HEK293T (cell line): ENCODE data around the gene RELA.

Experiments used
- ARNT ChIP-seq: fragments of 450-650 bp; IDR thresholded peaks from 2 replicates; pipeline ENCODE4 v1.6.1; 2017; ENCODE audit warnings: mild to moderate bottlenecking
- BHLHE40 ChIP-seq: fragments of 450-650 bp; IDR thresholded peaks from 2 replicates; pipeline ENCODE4 v1.6.1; 2016; ENCODE audit warnings: mild to moderate bottlenecking, moderate library complexity, borderline replicate concordance
- ELF4 ChIP-seq: fragments of 450-650 bp; IDR thresholded peaks from 2 replicates; pipeline ENCODE4 v1.6.1; 2017; ENCODE audit warnings: antibody characterized with exemption
- FOXK2 ChIP-seq: fragments of 450-650 bp; IDR thresholded peaks from 2 replicates; pipeline ENCODE4 v1.6.1; 2016; ENCODE audit warnings: mild to moderate bottlenecking
- FOXM1 ChIP-seq: fragments of 450-650 bp; IDR thresholded peaks from 2 replicates; pipeline ENCODE4 v1.6.1; 2017; ENCODE audit warnings: mild to moderate bottlenecking, borderline replicate concordance
- SP1 ChIP-seq: fragments of 450-650 bp; IDR thresholded peaks from 2 replicates; pipeline ENCODE4 v1.6.1; 2017
- SUZ12 ChIP-seq: fragments of 450-650 bp; IDR thresholded peaks from 2 replicates; pipeline ENCODE4 v1.6.1; 2016; ENCODE audit warnings: mild to moderate bottlenecking
- TARDBP ChIP-seq: fragments of 450-650 bp; IDR thresholded peaks from 2 replicates; pipeline ENCODE4 v1.6.1; 2016
- ZNF384 ChIP-seq: fragments of 450-650 bp; IDR thresholded peaks from 2 replicates; pipeline ENCODE4 v1.6.1; 2016
- TF ChIP-seq, protein P1 (sequence below): fragments of 450-650 bp; IDR thresholded peaks from 2 replicates; pipeline ENCODE4 v1.6.1; 2016

DNA sequence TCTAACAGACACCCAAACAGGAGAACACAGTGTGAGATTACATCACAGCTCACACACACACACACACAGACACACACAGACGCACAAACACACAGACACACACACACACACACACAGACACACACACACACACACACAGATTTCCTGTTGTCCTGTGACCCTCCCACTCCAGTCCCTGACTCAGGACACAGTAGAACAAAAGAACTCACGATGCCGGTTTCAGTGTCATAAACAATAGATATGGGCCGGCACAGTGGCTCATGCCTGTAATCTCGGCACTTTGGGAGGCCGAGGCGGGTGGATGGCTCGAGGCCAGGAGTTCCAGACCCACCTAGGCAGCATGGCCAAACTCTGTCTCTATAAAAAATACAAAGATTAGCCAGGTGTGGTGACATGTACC lies 35.5 kb upstream of the RELA start:
- TF ChIP-seq FOXM1: no peak
- no peak for TF ChIP-seq SP1
- no peak for TF ChIP-seq SUZ12
- TF ChIP-seq BHLHE40: no peak
- TF ChIP-seq FOXK2: no peak
- TF ChIP-seq TARDBP: no peak
- no peak for TF ChIP-seq ZNF384
- no peak for TF ChIP-seq ELF4
- TF ChIP-seq ARNT: no peak
- TF ChIP-seq, protein P1, sequence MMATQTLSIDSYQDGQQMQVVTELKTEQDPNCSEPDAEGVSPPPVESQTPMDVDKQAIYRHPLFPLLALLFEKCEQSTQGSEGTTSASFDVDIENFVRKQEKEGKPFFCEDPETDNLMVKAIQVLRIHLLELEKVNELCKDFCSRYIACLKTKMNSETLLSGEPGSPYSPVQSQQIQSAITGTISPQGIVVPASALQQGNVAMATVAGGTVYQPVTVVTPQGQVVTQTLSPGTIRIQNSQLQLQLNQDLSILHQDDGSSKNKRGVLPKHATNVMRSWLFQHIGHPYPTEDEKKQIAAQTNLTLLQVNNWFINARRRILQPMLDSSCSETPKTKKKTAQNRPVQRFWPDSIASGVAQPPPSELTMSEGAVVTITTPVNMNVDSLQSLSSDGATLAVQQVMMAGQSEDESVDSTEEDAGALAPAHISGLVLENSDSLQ: no peak
